GM23338 (cell line): ENCODE results near the gene AQP1. TPM values are rescaled to one million over a fixed set of nuclear protein-coding genes. Genes with fewer than 3 reads are reported as not detected.

Experiments used
- ATAC-seq: fragments of 200-7000 bp; cut with Tn5 transposase; 3 replicates; pipeline ENCODE4 v1.9.1; 2020
- DNase-seq: peaks from one replicate; pipeline ENCODE4 v3.0.0-alpha.2; 2015; ENCODE audit warnings: low spot score
- H2AFZ ChIP-seq: fragments of 200-600 bp; sonication (generic); 2 replicates; pipeline ENCODE4 v1.8.0; 2016; ENCODE audit warnings: antibody characterized with exemption, mild to moderate bottlenecking, moderate library complexity
- H3F3A ChIP-seq: fragments of 200-600 bp; sonication (generic); replicated peaks from 2 replicates; pipeline ENCODE4 v1.8.0; 2017; ENCODE audit warnings: antibody characterized with exemption, mixed run types, low read depth
- H3K27ac ChIP-seq: fragments of 200-600 bp; sonication (generic); 2 replicates; pipeline ENCODE4 v1.6.1; 2016; ENCODE audit warnings: low read depth
- H3K27me3 ChIP-seq: fragments of 200-600 bp; sonication (generic); 2 replicates; pipeline ENCODE4 v1.8.0; 2016; ENCODE audit warnings: mild to moderate bottlenecking, mixed run types, moderate library complexity; ENCODE audit not compliant: insufficient read depth
- H3K36me3 ChIP-seq: fragments of 200-600 bp; sonication (generic); 2 replicates; pipeline ENCODE4 v1.8.0; 2016; ENCODE audit warnings: mild to moderate bottlenecking; ENCODE audit not compliant: insufficient read depth
- H3K4me1 ChIP-seq: fragments of 200-600 bp; sonication (generic); 2 replicates; pipeline ENCODE4 v1.8.0; 2016; ENCODE audit warnings: mild to moderate bottlenecking, moderate library complexity; ENCODE audit not compliant: insufficient read depth
- H3K4me2 ChIP-seq: fragments of 200-600 bp; sonication (generic); 2 replicates; pipeline ENCODE4 v1.7.1; 2017; ENCODE audit warnings: mixed run types
- H3K4me3 ChIP-seq: fragments of 200-600 bp; sonication (generic); 2 replicates; pipeline ENCODE4 v1.6.1; 2016; ENCODE audit warnings: mixed run types
- H3K79me2 ChIP-seq: fragments of 200-600 bp; sonication (generic); replicated peaks from 2 replicates; pipeline ENCODE4 v1.8.0; 2017; ENCODE audit warnings: mild to moderate bottlenecking; ENCODE audit not compliant: insufficient read depth
- H3K9me2 ChIP-seq: fragments of 200-600 bp; sonication (generic); 2 replicates; pipeline ENCODE4 v1.8.0; 2017; ENCODE audit not compliant: insufficient read depth
- H4K20me1 ChIP-seq: fragments of 200-600 bp; sonication (generic); replicated peaks from 2 replicates; pipeline ENCODE4 v1.8.0; 2017; ENCODE audit warnings: mild to moderate bottlenecking; ENCODE audit not compliant: insufficient read depth
- H3K27ac Mint-ChIP-seq: 2 replicates; pipeline ENCODE4 v1.8.0; 2020; ENCODE audit warnings: inconsistent platforms, mild to moderate bottlenecking, moderate library complexity, mixed read lengths
- H3K27me3 Mint-ChIP-seq: 3 replicates; pipeline ENCODE4 v1.8.0; 2022; ENCODE audit warnings: low read depth, mild to moderate bottlenecking, moderate library complexity, mixed read lengths, inconsistent platforms; ENCODE audit not compliant: insufficient read depth, poor library complexity
- H3K36me3 Mint-ChIP-seq: 3 replicates; pipeline ENCODE4 v1.8.0; 2021; ENCODE audit warnings: low read depth, mild to moderate bottlenecking, inconsistent platforms, moderate library complexity, mixed read lengths
- H3K4me1 Mint-ChIP-seq: 3 replicates; pipeline ENCODE4 v1.8.0; 2020; ENCODE audit warnings: mild to moderate bottlenecking, inconsistent platforms, mixed read lengths
- H3K4me3 Mint-ChIP-seq: 3 replicates; pipeline ENCODE4 v1.8.0; 2021; ENCODE audit warnings: moderate library complexity, mild to moderate bottlenecking, inconsistent platforms, mixed read lengths
- H3K9me3 Mint-ChIP-seq: 3 replicates; pipeline ENCODE4 v1.8.0; 2020; ENCODE audit warnings: moderate library complexity, mild to moderate bottlenecking, inconsistent platforms, mixed read lengths
- CREB1 ChIP-seq: fragments of 250-450 bp; sonication (Bioruptor Pico); IDR thresholded peaks from 2 replicates; pipeline ENCODE4 v1.5.0; 2020; ENCODE audit warnings: low read depth, mild to moderate bottlenecking, moderate library complexity
- EZH2 ChIP-seq: fragments of 200-600 bp; sonication (generic); IDR thresholded peaks from one replicate; pipeline ENCODE4 v1.8.0; 2017; ENCODE audit warnings: antibody characterized with exemption, mild to moderate bottlenecking, low read depth; ENCODE audit not compliant: unreplicated experiment
- EZH2phosphoT487 ChIP-seq: fragments of 200-600 bp; sonication (generic); IDR thresholded peaks from one replicate; pipeline ENCODE4 v1.8.1; 2018; ENCODE audit warnings: antibody characterized with exemption; ENCODE audit not compliant: unreplicated experiment
- JUNB ChIP-seq: IDR thresholded peaks from one replicate; pipeline ENCODE4 v1.6.1; 2016; ENCODE audit warnings: antibody characterized with exemption; ENCODE audit not compliant: unreplicated experiment
- NANOG ChIP-seq: IDR thresholded peaks from 2 replicates; pipeline ENCODE4 v1.6.1; 2016; ENCODE audit warnings: antibody characterized with exemption, borderline replicate concordance
- POLR2AphosphoS5 ChIP-seq: IDR thresholded peaks from 2 replicates; pipeline ENCODE4 v1.6.1; 2016; ENCODE audit warnings: antibody characterized with exemption, low read depth
- STAT1 ChIP-seq: IDR thresholded peaks from one replicate; pipeline ENCODE4 v1.6.1; 2016; ENCODE audit warnings: antibody characterized with exemption; ENCODE audit not compliant: unreplicated experiment
- ZNF114 ChIP-seq: fragments of 250-450 bp; sonication (Bioruptor Pico); IDR thresholded peaks from 2 replicates; pipeline ENCODE4 v1.5.0; 2020; ENCODE audit warnings: mild to moderate bottlenecking, moderate library complexity
- ZNF331 ChIP-seq: fragments of 250-450 bp; sonication (Bioruptor Pico); IDR thresholded peaks from 2 replicates; pipeline ENCODE4 v1.5.0; 2020; ENCODE audit warnings: low read depth, mild to moderate bottlenecking, moderate library complexity
- polyA plus RNA-seq: library from polyadenylated mRNA; unstranded; fragments of >200 nt; fragmentation: Nextera tagmentation; extraction: Ambion mirVana; gene quantifications from 2 replicates; pipeline ENCODE4 v1.2.1, GENCODE V29; 2016
- total RNA-seq: library from RNA; depleted of rRNA; stranded (reverse); fragments of >200 nt; shearing (Covaris generic); gene quantifications from 2 replicates; pipeline ENCODE4 v1.2.3, GENCODE V29; 2014
- TF ChIP-seq, protein P1 (sequence below): IDR thresholded peaks from one replicate; pipeline ENCODE4 v1.6.1; 2018; ENCODE audit warnings: antibody characterized with exemption; ENCODE audit not compliant: unreplicated experiment
- TF ChIP-seq, protein P2 (sequence below), 2 experiments: fragments of 200-600 bp in 1 of 2; sonication (generic) in 1 of 2; conservative IDR thresholded peaks; 2 replicates each; pipeline versions ENCODE4 v1.5.1 to v1.6.1; 2016 to 2017; ENCODE audit warnings: antibody characterized with exemption in 2 of 2, low read depth in 2 of 2, mild to moderate bottlenecking in 2 of 2, moderate library complexity in 1 of 2
- TF ChIP-seq, protein P3 (sequence below): fragments of 250-450 bp; sonication (Bioruptor Pico); IDR thresholded peaks from 2 replicates; pipeline ENCODE4 v1.5.0; 2020; ENCODE audit warnings: mild to moderate bottlenecking, moderate library complexity
- TF ChIP-seq, protein P4 (sequence below): IDR thresholded peaks from 2 replicates; pipeline ENCODE4 v1.6.1; 2016; ENCODE audit warnings: antibody characterized with exemption

The AQP1 gene
- total and polyA plus RNA-seq, 2 experiments from 2014 or later: 0.28 TPM; not detected in 1

DNA sequence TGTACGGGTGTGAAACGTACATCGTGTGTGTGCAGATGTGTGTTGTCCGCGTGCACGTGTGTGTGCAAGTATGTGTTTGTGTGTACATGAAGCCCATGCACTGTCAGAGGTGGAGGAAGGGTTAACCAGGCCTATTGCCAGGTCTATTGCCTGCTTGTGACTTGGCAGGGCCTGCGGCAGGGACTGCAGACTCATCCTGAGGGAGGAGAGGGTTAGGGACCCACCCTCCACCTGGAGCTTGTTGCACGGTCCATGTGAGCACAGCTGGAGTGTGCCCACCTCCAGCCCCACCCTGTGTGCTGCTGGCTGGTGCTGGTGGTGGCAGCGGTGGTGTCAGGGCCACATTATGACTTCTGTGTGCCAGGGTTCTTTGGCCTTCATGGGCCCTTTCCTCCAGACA is 7.1 kb upstream of the AQP1 start:
- H3K36me3 Mint-ChIP-seq: no peaks in the 10 kb centered on the region
- no peak for ATAC-seq
- no peaks in the 10 kb centered on the region for H3K9me3 Mint-ChIP-seq
- no peak overlapping the region for H3K4me3 Mint-ChIP-seq
- Histone ChIP-seq H3K4me2 (no peak overlapping the region), H3K27me3 (no peaks in the 10 kb centered on the region), H3K4me1 (no peaks in the 10 kb centered on the region), H3K79me2 (no peaks in the 10 kb centered on the region), H3F3A (no peaks in the 10 kb centered on the region), H3K36me3 (no peaks in the 10 kb centered on the region), H3K9me2 (no peaks in the 10 kb centered on the region), H3K4me3 (no peak overlapping the region), H2AFZ (no peak overlapping the region), H4K20me1 (no peaks in the 10 kb centered on the region), H3K27ac (no peak overlapping the region)
- DNase-seq: no peak
- H3K27me3 Mint-ChIP-seq: peaks cover 9% of the 10 kb centered on the region
- H3K27ac Mint-ChIP-seq: no peak overlapping the region
- no peak for TF ChIP-seq EZH2
- no peak for TF ChIP-seq ZNF114 (CRISPR knock-in tag)
- TF ChIP-seq ZNF331 (CRISPR knock-in tag): no peak
- TF ChIP-seq, protein P1, sequence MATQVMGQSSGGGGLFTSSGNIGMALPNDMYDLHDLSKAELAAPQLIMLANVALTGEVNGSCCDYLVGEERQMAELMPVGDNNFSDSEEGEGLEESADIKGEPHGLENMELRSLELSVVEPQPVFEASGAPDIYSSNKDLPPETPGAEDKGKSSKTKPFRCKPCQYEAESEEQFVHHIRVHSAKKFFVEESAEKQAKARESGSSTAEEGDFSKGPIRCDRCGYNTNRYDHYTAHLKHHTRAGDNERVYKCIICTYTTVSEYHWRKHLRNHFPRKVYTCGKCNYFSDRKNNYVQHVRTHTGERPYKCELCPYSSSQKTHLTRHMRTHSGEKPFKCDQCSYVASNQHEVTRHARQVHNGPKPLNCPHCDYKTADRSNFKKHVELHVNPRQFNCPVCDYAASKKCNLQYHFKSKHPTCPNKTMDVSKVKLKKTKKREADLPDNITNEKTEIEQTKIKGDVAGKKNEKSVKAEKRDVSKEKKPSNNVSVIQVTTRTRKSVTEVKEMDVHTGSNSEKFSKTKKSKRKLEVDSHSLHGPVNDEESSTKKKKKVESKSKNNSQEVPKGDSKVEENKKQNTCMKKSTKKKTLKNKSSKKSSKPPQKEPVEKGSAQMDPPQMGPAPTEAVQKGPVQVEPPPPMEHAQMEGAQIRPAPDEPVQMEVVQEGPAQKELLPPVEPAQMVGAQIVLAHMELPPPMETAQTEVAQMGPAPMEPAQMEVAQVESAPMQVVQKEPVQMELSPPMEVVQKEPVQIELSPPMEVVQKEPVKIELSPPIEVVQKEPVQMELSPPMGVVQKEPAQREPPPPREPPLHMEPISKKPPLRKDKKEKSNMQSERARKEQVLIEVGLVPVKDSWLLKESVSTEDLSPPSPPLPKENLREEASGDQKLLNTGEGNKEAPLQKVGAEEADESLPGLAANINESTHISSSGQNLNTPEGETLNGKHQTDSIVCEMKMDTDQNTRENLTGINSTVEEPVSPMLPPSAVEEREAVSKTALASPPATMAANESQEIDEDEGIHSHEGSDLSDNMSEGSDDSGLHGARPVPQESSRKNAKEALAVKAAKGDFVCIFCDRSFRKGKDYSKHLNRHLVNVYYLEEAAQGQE: no peak
- TF ChIP-seq, protein P2, sequence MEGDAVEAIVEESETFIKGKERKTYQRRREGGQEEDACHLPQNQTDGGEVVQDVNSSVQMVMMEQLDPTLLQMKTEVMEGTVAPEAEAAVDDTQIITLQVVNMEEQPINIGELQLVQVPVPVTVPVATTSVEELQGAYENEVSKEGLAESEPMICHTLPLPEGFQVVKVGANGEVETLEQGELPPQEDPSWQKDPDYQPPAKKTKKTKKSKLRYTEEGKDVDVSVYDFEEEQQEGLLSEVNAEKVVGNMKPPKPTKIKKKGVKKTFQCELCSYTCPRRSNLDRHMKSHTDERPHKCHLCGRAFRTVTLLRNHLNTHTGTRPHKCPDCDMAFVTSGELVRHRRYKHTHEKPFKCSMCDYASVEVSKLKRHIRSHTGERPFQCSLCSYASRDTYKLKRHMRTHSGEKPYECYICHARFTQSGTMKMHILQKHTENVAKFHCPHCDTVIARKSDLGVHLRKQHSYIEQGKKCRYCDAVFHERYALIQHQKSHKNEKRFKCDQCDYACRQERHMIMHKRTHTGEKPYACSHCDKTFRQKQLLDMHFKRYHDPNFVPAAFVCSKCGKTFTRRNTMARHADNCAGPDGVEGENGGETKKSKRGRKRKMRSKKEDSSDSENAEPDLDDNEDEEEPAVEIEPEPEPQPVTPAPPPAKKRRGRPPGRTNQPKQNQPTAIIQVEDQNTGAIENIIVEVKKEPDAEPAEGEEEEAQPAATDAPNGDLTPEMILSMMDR (conservative IDR thresholded peaks at IDR 0.05; ENCODE audit: low read depth in 2 of 2): no peak
- no peak for TF ChIP-seq NANOG
- no peak for TF ChIP-seq POLR2AphosphoS5
- TF ChIP-seq EZH2phosphoT487: no peak
- TF ChIP-seq STAT1: no peak
- TF ChIP-seq, protein P3, sequence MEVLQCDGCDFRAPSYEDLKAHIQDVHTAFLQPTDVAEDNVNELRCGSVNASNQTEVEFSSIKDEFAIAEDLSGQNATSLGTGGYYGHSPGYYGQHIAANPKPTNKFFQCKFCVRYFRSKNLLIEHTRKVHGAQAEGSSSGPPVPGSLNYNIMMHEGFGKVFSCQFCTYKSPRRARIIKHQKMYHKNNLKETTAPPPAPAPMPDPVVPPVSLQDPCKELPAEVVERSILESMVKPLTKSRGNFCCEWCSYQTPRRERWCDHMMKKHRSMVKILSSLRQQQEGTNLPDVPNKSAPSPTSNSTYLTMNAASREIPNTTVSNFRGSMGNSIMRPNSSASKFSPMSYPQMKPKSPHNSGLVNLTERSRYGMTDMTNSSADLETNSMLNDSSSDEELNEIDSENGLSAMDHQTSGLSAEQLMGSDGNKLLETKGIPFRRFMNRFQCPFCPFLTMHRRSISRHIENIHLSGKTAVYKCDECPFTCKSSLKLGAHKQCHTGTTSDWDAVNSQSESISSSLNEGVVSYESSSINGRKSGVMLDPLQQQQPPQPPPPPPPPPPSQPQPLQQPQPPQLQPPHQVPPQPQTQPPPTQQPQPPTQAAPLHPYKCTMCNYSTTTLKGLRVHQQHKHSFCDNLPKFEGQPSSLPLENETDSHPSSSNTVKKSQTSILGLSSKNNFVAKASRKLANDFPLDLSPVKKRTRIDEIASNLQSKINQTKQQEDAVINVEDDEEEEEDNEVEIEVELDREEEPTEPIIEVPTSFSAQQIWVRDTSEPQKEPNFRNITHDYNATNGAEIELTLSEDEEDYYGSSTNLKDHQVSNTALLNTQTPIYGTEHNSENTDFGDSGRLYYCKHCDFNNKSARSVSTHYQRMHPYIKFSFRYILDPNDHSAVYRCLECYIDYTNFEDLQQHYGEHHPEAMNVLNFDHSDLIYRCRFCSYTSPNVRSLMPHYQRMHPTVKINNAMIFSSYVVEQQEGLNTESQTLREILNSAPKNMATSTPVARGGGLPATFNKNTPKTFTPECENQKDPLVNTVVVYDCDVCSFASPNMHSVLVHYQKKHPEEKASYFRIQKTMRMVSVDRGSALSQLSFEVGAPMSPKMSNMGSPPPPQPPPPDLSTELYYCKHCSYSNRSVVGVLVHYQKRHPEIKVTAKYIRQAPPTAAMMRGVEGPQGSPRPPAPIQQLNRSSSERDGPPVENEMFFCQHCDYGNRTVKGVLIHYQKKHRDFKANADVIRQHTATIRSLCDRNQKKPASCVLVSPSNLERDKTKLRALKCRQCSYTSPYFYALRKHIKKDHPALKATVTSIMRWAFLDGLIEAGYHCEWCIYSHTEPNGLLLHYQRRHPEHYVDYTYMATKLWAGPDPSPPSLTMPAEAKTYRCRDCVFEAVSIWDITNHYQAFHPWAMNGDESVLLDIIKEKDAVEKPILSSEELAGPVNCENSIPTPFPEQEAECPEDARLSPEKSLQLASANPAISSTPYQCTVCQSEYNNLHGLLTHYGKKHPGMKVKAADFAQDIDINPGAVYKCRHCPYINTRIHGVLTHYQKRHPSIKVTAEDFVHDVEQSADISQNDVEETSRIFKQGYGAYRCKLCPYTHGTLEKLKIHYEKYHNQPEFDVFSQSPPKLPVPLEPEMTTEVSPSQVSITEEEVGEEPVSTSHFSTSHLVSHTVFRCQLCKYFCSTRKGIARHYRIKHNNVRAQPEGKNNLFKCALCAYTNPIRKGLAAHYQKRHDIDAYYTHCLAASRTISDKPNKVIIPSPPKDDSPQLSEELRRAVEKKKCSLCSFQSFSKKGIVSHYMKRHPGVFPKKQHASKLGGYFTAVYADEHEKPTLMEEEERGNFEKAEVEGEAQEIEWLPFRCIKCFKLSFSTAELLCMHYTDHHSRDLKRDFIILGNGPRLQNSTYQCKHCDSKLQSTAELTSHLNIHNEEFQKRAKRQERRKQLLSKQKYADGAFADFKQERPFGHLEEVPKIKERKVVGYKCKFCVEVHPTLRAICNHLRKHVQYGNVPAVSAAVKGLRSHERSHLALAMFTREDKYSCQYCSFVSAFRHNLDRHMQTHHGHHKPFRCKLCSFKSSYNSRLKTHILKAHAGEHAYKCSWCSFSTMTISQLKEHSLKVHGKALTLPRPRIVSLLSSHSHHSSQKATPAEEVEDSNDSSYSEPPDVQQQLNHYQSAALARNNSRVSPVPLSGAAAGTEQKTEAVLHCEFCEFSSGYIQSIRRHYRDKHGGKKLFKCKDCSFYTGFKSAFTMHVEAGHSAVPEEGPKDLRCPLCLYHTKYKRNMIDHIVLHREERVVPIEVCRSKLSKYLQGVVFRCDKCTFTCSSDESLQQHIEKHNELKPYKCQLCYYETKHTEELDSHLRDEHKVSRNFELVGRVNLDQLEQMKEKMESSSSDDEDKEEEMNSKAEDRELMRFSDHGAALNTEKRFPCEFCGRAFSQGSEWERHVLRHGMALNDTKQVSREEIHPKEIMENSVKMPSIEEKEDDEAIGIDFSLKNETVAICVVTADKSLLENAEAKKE (CRISPR knock-in tag): no peak
- no peak for TF ChIP-seq CREB1 (CRISPR knock-in tag)
- TF ChIP-seq, protein P4, sequence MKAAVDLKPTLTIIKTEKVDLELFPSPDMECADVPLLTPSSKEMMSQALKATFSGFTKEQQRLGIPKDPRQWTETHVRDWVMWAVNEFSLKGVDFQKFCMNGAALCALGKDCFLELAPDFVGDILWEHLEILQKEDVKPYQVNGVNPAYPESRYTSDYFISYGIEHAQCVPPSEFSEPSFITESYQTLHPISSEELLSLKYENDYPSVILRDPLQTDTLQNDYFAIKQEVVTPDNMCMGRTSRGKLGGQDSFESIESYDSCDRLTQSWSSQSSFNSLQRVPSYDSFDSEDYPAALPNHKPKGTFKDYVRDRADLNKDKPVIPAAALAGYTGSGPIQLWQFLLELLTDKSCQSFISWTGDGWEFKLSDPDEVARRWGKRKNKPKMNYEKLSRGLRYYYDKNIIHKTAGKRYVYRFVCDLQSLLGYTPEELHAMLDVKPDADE: no peak
- no peak for TF ChIP-seq JUNB
- H3K4me1 Mint-ChIP-seq: peaks cover 2% of the 10 kb centered on the region; the same call in 2 of the 3 replicates
